Measurements from ENCODE around the gene MOB3C.

Gene MOB3C

GRCh38 chr1:46606255-46606965 lies 10.2 kb downstream of the MOB3C start:
- no peak for DNase-seq (ENCODE audit: low read depth)

GRCh38 chr1:46605232-46605631 lies 11.4 kb downstream of the MOB3C start:
- peak; percentile 25 for DNase-seq (ENCODE audit: low read depth)

GRCh38 chr1:46603858-46604549 lies 12.6 kb downstream of the MOB3C start, which contains the start of gene MKNK1:
Gene MKNK1, minus strand, starts transcription at chr1:46604268. Its CDS starts 20,941 bp downstream, at chr1:46583327.
- peak; percentile 97 for DNase-seq (ENCODE audit: low read depth)

GRCh38 chr1:46603481-46603857 lies 13.1 kb downstream of the MOB3C start:
- no peak for DNase-seq (ENCODE audit: low read depth)

GRCh38 chr1:46601257-46602007 lies 15.2 kb downstream of the MOB3C start:
- DNase-seq (ENCODE audit: low read depth): no peak

GRCh38 chr1:46599059-46599970 lies 17.3 kb downstream of the MOB3C start:
- DNase-seq (ENCODE audit: low read depth): no peak

- no peak for DNase-seq (ENCODE audit: low read depth)
Measured at GRCh38 chr1:46596846-46597245, 19.8 kb downstream of the MOB3C start.

GRCh38 chr1:46596036-46596435 lies 20.6 kb downstream of the MOB3C start:
- no peak for DNase-seq (ENCODE audit: low read depth)

- DNase-seq (ENCODE audit: low read depth): no peak
Measured at GRCh38 chr1:46595127-46595526, 21.5 kb downstream of the MOB3C start.

GRCh38 chr1:46594063-46594462 lies 22.5 kb downstream of the MOB3C start:
- DNase-seq (ENCODE audit: low read depth): no peak

GRCh38 chr1:46592823-46593222 lies 23.8 kb downstream of the MOB3C start:
- DNase-seq (ENCODE audit: low read depth): no peak

GRCh38 chr1:46589529-46589928 lies 27.1 kb downstream of the MOB3C start:
- no peak for DNase-seq (ENCODE audit: low read depth)

GRCh38 chr1:46587069-46587468 lies 29.5 kb downstream of the MOB3C start:
- no peak for DNase-seq (ENCODE audit: low read depth)

GRCh38 chr1:46585312-46585938 lies 31.2 kb downstream of the MOB3C start:
- DNase-seq (ENCODE audit: low read depth): no peak

GRCh38 chr1:46583494-46583893 lies 33.1 kb downstream of the MOB3C start:
- no peak for DNase-seq (ENCODE audit: low read depth)

GRCh38 chr1:46582972-46583371 lies 33.6 kb downstream of the MOB3C start:
- no peak for DNase-seq (ENCODE audit: low read depth)

GRCh38 chr1:46581681-46582455 lies 34.7 kb downstream of the MOB3C start:
- DNase-seq (ENCODE audit: low read depth): peak; percentile 11

GRCh38 chr1:46580140-46580903 lies 36.3 kb downstream of the MOB3C start:
- no peak for DNase-seq (ENCODE audit: low read depth)

GRCh38 chr1:46577671-46578070 lies 38.9 kb downstream of the MOB3C start:
- no peak for DNase-seq (ENCODE audit: low read depth)

GRCh38 chr1:46576596-46576995 lies 40.0 kb downstream of the MOB3C start:
- no peak for DNase-seq (ENCODE audit: low read depth)
